Osteoblast (primary cell): ENCODE data around the gene ZNF18. TPM values are rescaled to one million over a fixed set of nuclear protein-coding genes. Genes with fewer than 3 reads are reported as not detected.
"Not testable (repeated sequence)": the region's sequence is repeated elsewhere in the genome, so short reads cannot be mapped to it uniquely, and the experiment has no call there.

Experiments
- DNase-seq: peaks from one replicate; pipeline ENCODE4 v3.0.0; 2011; ENCODE audit warnings: low spot score, mixed read lengths; ENCODE audit not compliant: insufficient read length; ENCODE audit errors: missing footprints
- H2AFZ ChIP-seq: 2 replicates; pipeline ENCODE4 v1.6.0; 2011; ENCODE audit warnings: mild to moderate bottlenecking, low read length
- H3K27ac ChIP-seq: 2 replicates; pipeline ENCODE4 v1.5.1; 2011; ENCODE audit warnings: mild to moderate bottlenecking, low read depth, low read length, moderate library complexity
- H3K27me3 ChIP-seq: 2 replicates; pipeline ENCODE4 v1.6.0; 2012; ENCODE audit warnings: mild to moderate bottlenecking, control low read depth, inconsistent platforms, low read length, moderate library complexity; ENCODE audit not compliant: insufficient read depth
- H3K36me3 ChIP-seq: 2 replicates; pipeline ENCODE4 v1.5.1; 2011; ENCODE audit warnings: mild to moderate bottlenecking, low read length, control low read depth, moderate library complexity; ENCODE audit not compliant: insufficient read depth
- H3K4me1 ChIP-seq: 2 replicates; pipeline ENCODE4 v1.5.1; 2011; ENCODE audit warnings: mild to moderate bottlenecking, low read length, control low read depth, moderate library complexity; ENCODE audit not compliant: insufficient read depth
- H3K4me2 ChIP-seq: 2 replicates; pipeline ENCODE4 v1.6.0; 2011; ENCODE audit warnings: mild to moderate bottlenecking, low read length; ENCODE audit not compliant: insufficient read depth
- H3K4me3 ChIP-seq: fragments of 200-600 bp; sonication (generic); 3 replicates; pipeline ENCODE4 v1.5.1; 2012; ENCODE audit warnings: mild to moderate bottlenecking, low read length, inconsistent platforms; ENCODE audit not compliant: insufficient read depth
- H3K79me2 ChIP-seq: 2 replicates; pipeline ENCODE4 v1.6.0; 2012; ENCODE audit warnings: mild to moderate bottlenecking, low read length, control low read depth, inconsistent platforms; ENCODE audit not compliant: insufficient read depth
- H3K9me3 ChIP-seq: 2 replicates; pipeline ENCODE4 v1.5.1; 2011; ENCODE audit warnings: low read depth, low read length, control low read depth
- H4K20me1 ChIP-seq: 2 replicates; pipeline ENCODE4 v1.6.0; 2012; ENCODE audit warnings: mild to moderate bottlenecking, low read length, control low read depth; ENCODE audit not compliant: insufficient read depth
- CTCF ChIP-seq: IDR thresholded peaks from 2 replicates; pipeline ENCODE4 v1.5.1; 2011; ENCODE audit warnings: mild to moderate bottlenecking, low read depth, low read length, moderate library complexity; ENCODE audit errors: extremely low read depth
- total RNA-seq: library from RNA; depleted of rRNA; stranded (reverse); fragments of >200 nt; gene quantifications from 2 replicates; pipeline ENCODE4 v1.2.3, GENCODE V29; 2012

Gene ZNF18
- total RNA-seq, 1 donor: 13.4 TPM

DNA sequence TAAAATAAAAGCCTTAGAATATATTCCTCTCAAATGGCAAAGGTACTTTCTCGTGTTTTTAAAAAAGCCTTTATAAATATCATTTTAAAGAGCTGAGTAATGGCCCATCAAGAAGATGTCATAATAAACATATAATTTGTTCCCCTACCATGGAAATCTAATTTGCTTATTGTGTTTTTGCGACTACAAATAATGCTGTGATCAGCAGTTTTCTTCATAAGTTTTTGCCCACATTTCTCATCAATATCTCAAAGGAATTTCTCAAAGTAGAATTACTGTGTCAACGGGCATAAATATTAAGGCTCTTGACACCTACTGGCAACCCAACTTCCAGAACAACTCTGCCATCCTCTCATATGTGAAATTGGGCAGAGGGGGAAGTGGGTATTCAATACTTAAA lies 17.5 kb downstream of the ZNF18 start:
- no peaks in the 10 kb centered on the region for H3K27me3 ChIP-seq
- DNase-seq: no peak
- H4K20me1 ChIP-seq: no peaks in the 10 kb centered on the region
- H2AFZ ChIP-seq: no peak overlapping the region
- H3K4me1 ChIP-seq: no peaks in the 10 kb centered on the region
- H3K79me2 ChIP-seq: no peaks in the 10 kb centered on the region
- H3K4me2 ChIP-seq: no peak overlapping the region
- H3K36me3 ChIP-seq: peaks cover 45% of the 10 kb centered on the region
- TF ChIP-seq CTCF: no peak
- H3K4me3 ChIP-seq: no peak overlapping the region
- no peak overlapping the region for H3K27ac ChIP-seq
- H3K9me3 ChIP-seq: no peaks in the 10 kb centered on the region

GRCh38 chr17:11972741-11973140 lies 24.5 kb downstream of the ZNF18 start:
- H3K4me3 ChIP-seq, H4K20me1 ChIP-seq, DNase-seq, H2AFZ ChIP-seq, H3K4me1 ChIP-seq, H3K4me2 ChIP-seq, H3K9me3 ChIP-seq, H3K79me2 ChIP-seq, H3K27ac ChIP-seq, H3K36me3 ChIP-seq, H3K27me3 ChIP-seq: not testable (repeated sequence)

DNA sequence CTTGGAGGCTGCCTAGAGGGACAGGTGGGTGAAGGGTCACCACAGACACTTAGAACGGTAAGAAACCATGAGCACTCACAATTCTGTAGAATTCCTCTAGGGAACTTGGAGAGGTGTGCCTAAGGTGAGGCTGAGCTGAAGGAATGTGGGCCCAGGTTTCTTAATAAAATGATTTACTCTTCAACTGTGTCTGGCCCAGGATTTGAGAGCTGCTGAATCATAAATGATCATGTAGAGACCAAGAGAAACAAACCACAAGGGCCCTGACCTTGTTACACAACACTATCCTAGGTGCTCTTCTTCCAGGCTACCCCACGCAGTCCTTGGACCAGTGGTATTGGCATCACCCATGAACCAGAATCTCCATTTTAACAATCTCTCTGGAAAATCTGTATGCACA lies 27.7 kb downstream of the ZNF18 start:
- Histone ChIP-seq H3K4me3 (no peak overlapping the region), H2AFZ (no peak overlapping the region), H3K4me2 (no peak overlapping the region), H3K9me3 (no peaks in the 10 kb centered on the region), H3K79me2 (no peaks in the 10 kb centered on the region), H3K36me3 (no peaks in the 10 kb centered on the region), H3K4me1 (no peaks in the 10 kb centered on the region), H4K20me1 (no peaks in the 10 kb centered on the region), H3K27ac (no peak overlapping the region), H3K27me3 (no peaks in the 10 kb centered on the region)
- TF ChIP-seq CTCF: no peak
- peak; percentile 22 for DNase-seq

GRCh38 chr17:11954936-11955335 lies 42.3 kb downstream of the ZNF18 start:
- no peak for DNase-seq
- H3K27me3 ChIP-seq: no peaks in the 10 kb centered on the region
- no peaks in the 10 kb centered on the region for H3K36me3 ChIP-seq
- H3K4me1 ChIP-seq: peaks cover 3% of the 10 kb centered on the region
- no peaks in the 10 kb centered on the region for H3K79me2 ChIP-seq
- no peak overlapping the region for H3K27ac ChIP-seq
- H4K20me1 ChIP-seq: no peaks in the 10 kb centered on the region
- peaks cover 2% of the 10 kb centered on the region for H3K9me3 ChIP-seq
- TF ChIP-seq CTCF: no peak
- H2AFZ ChIP-seq: no peak overlapping the region
- H3K4me3 ChIP-seq: no peak overlapping the region
- H3K4me2 ChIP-seq: no peak overlapping the region
